Putamen (tissue), 1 donor: ENCODE data around the gene HMGA1.

ENCODE experiments used
- DNase-seq: peaks from one replicate; pipeline ENCODE4 v3.0.0-alpha.2; 2016; ENCODE audit warnings: low spot score

HMGA1 gene

DNA sequence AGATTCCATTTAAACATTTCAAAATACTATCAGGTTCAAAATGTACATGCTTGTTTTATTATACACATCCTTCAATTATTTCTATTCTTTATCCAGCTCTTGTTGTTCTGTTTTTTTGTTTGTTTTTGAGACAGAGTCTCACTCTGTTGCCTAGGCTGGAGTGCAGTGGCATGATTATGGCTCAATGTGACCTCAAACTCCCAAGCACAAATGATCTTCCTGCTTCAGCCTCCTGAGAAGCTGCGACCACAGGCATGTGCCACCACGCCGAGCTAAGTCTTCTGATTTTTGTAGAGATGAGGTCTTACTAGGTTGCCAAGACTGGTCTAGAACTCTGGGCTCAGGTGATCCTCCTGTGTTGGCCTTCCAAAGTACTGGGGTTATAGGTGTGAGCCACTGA is 56.3 kb downstream of the HMGA1 start:
- no peak for DNase-seq

DNA sequence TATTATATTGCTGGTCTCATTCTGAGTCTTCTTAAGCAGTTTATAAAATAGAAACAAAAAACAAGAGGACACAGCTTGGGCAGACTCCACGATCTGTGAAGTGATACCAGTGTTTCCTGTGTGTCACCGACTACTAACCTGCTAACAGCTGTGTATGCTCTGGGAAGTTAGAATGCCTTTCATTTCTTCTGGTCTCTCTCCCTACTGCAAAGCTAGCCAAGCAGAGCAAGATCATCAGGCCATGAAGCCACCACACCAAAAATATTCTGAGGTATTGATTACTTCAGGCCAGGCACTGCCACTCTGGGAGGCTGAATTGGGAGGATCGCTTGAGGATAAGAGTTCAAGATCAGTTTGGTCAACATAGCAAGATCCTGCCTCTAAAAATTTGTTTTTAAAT is 59.0 kb downstream of the HMGA1 start:
- no peak for DNase-seq
